CD4-positive, alpha-beta T cell treated with Interleukin-21 for 1 hour (primary cell): ENCODE results near the gene PYURF.

Experiments
- DNase-seq: peaks from one replicate; pipeline ENCODE4 v3.0.0-alpha.2; 2020

The PYURF gene

GRCh38 chr4:88503344-88503743 is 20.2 kb downstream of the PYURF start:
- no peak for DNase-seq

DNA sequence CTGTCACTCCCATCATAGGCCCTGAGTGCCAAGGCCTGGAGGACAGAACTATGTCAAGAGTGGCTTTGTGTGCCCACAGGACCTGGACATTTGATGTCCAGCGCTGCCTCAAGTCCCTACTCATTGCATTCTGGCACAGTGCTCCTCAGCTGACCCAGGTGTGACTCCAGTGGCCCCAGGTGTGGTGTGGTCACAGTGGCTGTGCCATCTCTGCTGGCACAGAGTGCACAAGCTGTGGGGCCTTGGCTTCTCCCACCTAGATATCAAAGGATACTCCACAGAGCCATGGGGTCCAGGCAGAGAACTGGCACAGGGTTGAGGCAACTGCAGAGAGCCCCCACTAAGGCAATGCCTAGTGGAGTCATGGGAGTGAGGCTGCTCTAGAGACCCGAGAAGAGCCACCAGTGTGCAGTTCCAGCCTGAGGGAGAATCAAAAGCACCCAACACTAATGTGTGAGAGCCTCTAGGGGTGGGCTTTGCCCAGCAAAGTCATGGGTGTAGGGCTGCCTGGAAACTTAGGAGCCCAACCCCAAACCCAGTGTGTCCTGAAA is 25.6 kb downstream of the PYURF start:
- no peak for DNase-seq

- no peak for DNase-seq
These were observed 34.3 kb downstream of the PYURF start for GRCh38 chr4:88489100-88489761.

- no peak for DNase-seq
These were observed 42.0 kb downstream of the PYURF start for GRCh38 chr4:88481537-88481936.

GRCh38 chr4:88478247-88478646 is 45.3 kb downstream of the PYURF start:
- no peak for DNase-seq

GRCh38 chr4:88477229-88477860 is 46.2 kb downstream of the PYURF start:
- DNase-seq, result no peak
